Measurements from ENCODE around the gene UNC45B.
"Not testable (repeated sequence)": the region's sequence is repeated elsewhere in the genome, so short reads cannot be mapped to it uniquely, and the experiment has no call there.

Gene UNC45B

DNA sequence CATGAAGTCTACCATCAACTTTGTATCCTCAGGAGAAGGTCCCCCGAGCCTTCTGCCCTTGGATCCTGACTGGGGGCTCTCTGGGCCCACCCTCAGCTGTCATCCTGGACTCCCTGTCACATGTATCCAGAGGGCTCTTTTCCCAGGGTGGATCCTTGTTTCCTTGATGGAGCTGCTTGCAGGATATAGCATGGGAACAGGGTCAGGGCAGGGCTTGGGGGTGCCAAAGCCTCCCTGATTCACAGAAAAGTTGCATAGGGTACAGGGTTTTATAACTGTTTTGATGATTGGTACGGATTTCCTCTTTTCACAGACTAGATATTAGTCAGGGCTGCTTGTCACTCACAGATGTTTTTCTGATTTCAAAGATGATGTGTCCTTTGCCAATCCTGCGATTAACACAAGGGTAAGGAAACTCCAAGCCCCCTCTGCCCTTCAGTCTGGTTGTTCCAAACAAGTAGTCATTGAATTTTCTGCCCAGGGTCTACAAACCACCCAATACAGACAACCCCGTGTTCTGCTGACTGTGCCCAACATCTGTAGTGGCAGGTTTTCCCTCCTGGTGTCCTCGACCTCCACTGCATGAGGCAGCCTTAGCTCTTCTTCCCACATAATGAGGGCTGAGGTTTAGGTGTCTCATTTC lies 67.1 kb downstream of the UNC45B start:
- Histone ChIP-seq H3K4me2 (peak overlapping the region in 9 of 11 experiments; percentile 24 to 51 (median 31); a peak in 15 of 22 replicates), H3K4me1 (peaks cover 6 to 42% (median 28%) of the 10 kb centered on the region in 10 experiments; a peak in 15 of 20 replicates), H4K20me1 (no peaks in the 10 kb centered on the region), H3K27ac (no peak overlapping the region), H3K27me3 (no peaks in the 10 kb centered on the region), H3K9me3 (replicated peaks in 1 of 11) (peaks cover 0 to 12% (median 6%) of the 10 kb centered on the region in 11 experiments; a peak in 10 of 22 replicates), H3K4me3 (no peak overlapping the region), H3K9ac (no peak overlapping the region), H3K36me3 (no peaks in the 10 kb centered on the region)
- no peak for TF ChIP-seq Cebpa-rat (IDR thresholded peaks at IDR 0.05)

DNA sequence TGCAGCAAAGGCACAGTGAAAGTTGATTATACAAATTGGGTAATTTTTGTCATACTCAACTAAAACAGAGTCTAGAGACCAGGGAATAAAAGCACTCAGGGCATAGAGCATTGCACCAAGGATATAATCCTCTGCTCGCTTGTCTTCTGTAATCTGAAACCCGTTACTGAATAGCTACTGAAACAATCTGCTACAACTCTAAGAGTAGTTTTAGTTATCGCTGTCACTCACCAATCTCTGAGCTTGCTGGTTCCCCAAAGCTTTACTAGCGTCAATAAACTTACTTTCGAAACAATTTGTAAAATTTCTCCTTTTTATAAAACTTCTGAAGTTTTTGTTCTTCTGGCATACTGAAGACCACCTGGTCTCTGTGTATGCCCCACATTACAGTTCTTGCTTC lies 69.5 kb downstream of the UNC45B start:
- Histone ChIP-seq H3K4me2 (no peak overlapping the region), H3K4me3 (no peak overlapping the region), H3K27me3 (no peaks in the 10 kb centered on the region), H4K20me1 (no peaks in the 10 kb centered on the region), H3K4me1 (peaks cover 6 to 46% (median 29%) of the 10 kb centered on the region in 10 experiments; a peak in 15 of 20 replicates), H3K9me3 (replicated peaks in 1 of 11) (peaks cover 0 to 4% (median 0%) of the 10 kb centered on the region in 11 experiments; a peak in 7 of 22 replicates), H3K36me3 (no peaks in the 10 kb centered on the region), H3K27ac (no peak overlapping the region), H3K9ac (no peak overlapping the region)
- TF ChIP-seq Cebpa-rat (IDR thresholded peaks at IDR 0.05): no peak

DNA sequence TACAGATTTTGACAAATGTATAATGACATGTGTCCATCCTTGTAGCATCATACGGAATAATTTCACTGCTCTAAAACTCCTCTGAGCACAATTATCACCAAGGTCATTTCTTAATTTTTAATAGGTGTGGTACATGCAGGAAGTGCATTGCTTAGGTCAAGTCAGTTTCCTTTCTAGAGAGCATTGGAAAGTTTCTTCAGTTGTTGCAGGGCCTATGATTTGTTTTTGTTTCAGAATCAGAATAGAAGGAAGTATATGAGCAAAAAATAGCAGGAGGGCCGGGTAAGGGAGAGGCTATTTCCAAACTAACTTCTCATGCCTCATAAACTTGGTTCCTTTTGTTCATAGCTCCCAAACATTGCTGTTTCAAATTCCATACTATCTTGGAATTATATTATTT lies 71.3 kb downstream of the UNC45B start:
- no peaks in the 10 kb centered on the region for H3K27me3 ChIP-seq
- H3K9ac ChIP-seq: no peak overlapping the region
- H3K4me1 ChIP-seq: peaks cover 6 to 46% (median 29%) of the 10 kb centered on the region in 10 experiments; a peak in 15 of 20 replicates
- H3K9me3 ChIP-seq (replicated peaks in 1 of 11): peaks cover 0 to 12% (median 7%) of the 10 kb centered on the region in 11 experiments; a peak in 11 of 22 replicates
- H3K4me2 ChIP-seq: peak overlapping the region in 6 of 11 experiments; percentile 23 to 70 (median 53); a peak in 11 of 22 replicates
- no peak overlapping the region for H3K4me3 ChIP-seq
- no peaks in the 10 kb centered on the region for H4K20me1 ChIP-seq
- H3K27ac ChIP-seq: peak overlapping the region in 2 of 11 experiments; percentile 0 to 13; a peak in 1 of 22 replicates
- no peaks in the 10 kb centered on the region for H3K36me3 ChIP-seq
- TF ChIP-seq Cebpa-rat (IDR thresholded peaks at IDR 0.05): no peak

DNA sequence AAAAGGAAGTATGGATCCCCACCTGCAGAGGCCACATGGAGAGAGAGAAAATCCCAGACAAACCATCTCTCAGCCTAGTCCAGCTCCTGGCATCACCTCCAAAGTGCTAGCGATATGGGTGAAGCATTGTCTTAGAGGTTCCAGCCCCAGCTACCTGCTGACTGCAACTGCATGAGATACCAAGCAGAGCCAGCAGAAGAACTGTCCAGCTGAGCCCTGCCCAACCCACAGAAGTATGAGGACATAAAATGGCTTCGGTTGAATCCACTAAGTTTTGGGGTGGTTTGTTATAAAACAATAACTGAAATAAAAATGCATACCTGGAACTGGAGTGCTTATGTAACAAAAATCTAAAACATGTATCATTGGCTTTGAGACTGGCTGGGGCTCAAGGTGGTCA lies 74.8 kb downstream of the UNC45B start:
- H3K4me2 ChIP-seq: no peak overlapping the region
- H3K27me3 ChIP-seq: no peaks in the 10 kb centered on the region
- no peak overlapping the region for H3K9ac ChIP-seq

DNA sequence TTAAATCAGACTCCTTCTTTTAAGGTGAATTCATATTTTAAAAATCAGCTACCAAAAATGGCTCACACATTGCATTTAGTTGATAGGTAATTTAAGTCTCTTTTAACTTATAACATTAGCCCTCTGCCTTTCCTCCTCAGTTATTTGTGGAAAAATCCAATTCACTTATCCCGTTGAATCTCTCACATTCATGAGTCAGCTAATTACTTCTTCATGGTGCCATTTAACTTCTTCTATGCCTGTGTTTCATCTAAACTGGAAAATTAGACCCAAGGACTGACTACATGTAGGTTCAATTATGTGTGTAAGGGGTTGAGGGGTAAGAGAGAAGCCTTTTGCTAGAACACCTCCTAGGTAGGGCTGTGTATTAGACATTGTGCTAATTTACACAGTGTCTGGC lies 76.8 kb downstream of the UNC45B start:
- Histone ChIP-seq H4K20me1 (no peaks in the 10 kb centered on the region), H3K9ac (no peak overlapping the region), H3K4me1 (peaks cover 0 to 9% (median 2%) of the 10 kb centered on the region in 10 experiments; a peak in 10 of 20 replicates), H3K27ac (no peak overlapping the region), H3K4me3 (no peak overlapping the region), H3K36me3 (no peaks in the 10 kb centered on the region), H3K4me2 (no peak overlapping the region), H3K27me3 (no peaks in the 10 kb centered on the region), H3K9me3 (replicated peaks in 1 of 11) (peaks cover 0 to 12% (median 7%) of the 10 kb centered on the region in 11 experiments; a peak in 11 of 22 replicates)
- no peak for TF ChIP-seq Cebpa-rat (IDR thresholded peaks at IDR 0.05)

More for the DNA sequence above, 74.8 kb downstream of the UNC45B start:
- peaks cover 0 to 23% (median 13%) of the 10 kb centered on the region in 10 experiments; a peak in 13 of 20 replicates for H3K4me1 ChIP-seq
- no peak overlapping the region for H3K4me3 ChIP-seq
- peaks cover 0 to 12% (median 7%) of the 10 kb centered on the region in 11 experiments; a peak in 11 of 22 replicates for H3K9me3 ChIP-seq (replicated peaks in 1 of 11)
- H4K20me1 ChIP-seq: no peaks in the 10 kb centered on the region
- H3K36me3 ChIP-seq: no peaks in the 10 kb centered on the region
- no peak overlapping the region for H3K27ac ChIP-seq
- no peak for TF ChIP-seq Cebpa-rat (IDR thresholded peaks at IDR 0.05)

DNA sequence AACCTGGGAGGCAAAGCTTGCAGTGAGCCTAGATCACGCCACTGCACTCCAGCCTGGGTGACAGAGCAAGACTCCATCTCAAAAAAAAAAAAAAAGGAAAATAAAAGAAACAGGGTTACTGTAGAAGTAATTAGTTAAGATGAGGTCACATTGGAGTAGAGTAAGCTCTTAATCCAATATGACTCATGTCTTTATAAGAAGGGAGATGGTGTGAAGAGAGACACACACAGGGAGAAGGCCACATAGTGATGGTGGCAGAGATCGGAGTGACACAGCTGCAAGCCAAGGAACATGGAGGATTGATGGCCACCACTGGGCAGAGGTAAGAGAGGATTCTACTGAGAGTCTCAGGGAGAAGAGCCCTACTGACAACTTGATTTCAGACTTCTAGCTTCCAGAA lies 79.9 kb downstream of the UNC45B start:
- Histone ChIP-seq H3K9ac (no peak overlapping the region), H3K27ac (no peak overlapping the region), H3K4me2 (no peak overlapping the region), H3K36me3 (no peaks in the 10 kb centered on the region), H3K9me3 (replicated peaks in 1 of 11) (peaks cover 0 to 15% (median 3%) of the 10 kb centered on the region in 11 experiments; a peak in 9 of 22 replicates), H4K20me1 (no peaks in the 10 kb centered on the region), H3K4me3 (no peak overlapping the region), H3K4me1 (0 out of 20 replicates have a peak, but pooled peaks cover 0 to 6% (median 0%) of the 10 kb centered on the region in 10 experiments), H3K27me3 (no peaks in the 10 kb centered on the region; a peak in 1 of 22 replicates)
- no peak for TF ChIP-seq Cebpa-rat (IDR thresholded peaks at IDR 0.05)

DNA sequence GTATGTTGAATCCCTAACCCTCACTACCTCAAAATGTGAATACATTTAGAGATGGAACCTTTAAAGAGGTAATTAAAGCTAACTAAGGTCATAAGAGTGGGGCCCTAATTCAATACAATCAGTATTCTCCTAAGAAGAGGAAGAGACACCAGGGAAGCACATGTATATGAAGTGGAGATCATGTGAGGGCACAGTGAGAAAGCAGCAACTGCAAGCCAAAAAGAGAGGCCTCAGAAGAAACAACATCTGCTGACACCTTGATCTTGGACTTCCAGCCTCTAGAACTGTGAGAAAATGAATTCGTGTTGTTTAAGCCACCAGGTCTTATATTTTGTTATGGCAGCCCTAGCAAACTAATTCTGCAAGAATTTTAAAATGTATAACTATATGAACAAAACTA lies 82.0 kb downstream of the UNC45B start:
- no peak overlapping the region for H3K4me3 ChIP-seq
- no peak for TF ChIP-seq Cebpa-rat (IDR thresholded peaks at IDR 0.05)
- H3K9me3 ChIP-seq (replicated peaks in 1 of 11): peaks cover 0 to 11% (median 0%) of the 10 kb centered on the region in 11 experiments; a peak in 1 of 22 replicates
- no peak overlapping the region for H3K27ac ChIP-seq
- no peaks in the 10 kb centered on the region for H4K20me1 ChIP-seq
- no peak overlapping the region for H3K4me2 ChIP-seq
- H3K9ac ChIP-seq: no peak overlapping the region
- no peaks in the 10 kb centered on the region; a peak in 1 of 22 replicates for H3K27me3 ChIP-seq
- H3K4me1 ChIP-seq: 0 out of 20 replicates have a peak, but pooled peaks cover 0 to 6% (median 0%) of the 10 kb centered on the region in 10 experiments
- no peaks in the 10 kb centered on the region for H3K36me3 ChIP-seq

DNA sequence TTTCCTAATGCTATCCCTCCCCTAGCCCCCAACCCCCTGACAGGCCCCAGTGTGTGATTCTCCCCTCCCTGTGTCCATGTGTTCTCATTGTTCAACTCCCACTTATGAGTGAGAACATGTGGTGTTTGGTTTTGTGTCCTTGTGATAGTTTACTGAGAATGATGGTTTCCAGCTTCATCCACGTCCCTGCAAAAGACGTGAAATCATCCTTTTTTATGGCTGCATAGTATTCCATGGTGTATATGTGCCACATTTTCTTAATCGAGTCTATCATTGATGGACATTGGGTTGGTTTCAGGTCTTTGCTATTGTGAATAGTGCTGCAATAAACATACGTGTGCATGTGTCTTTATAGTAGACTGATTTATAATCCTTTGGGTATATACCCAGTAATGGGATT lies 86.7 kb downstream of the UNC45B start:
- H3K27ac ChIP-seq, H3K36me3 ChIP-seq, H3K4me2 ChIP-seq, H3K9ac ChIP-seq, H4K20me1 ChIP-seq, H3K4me3 ChIP-seq: not testable (repeated sequence)
- Histone ChIP-seq H3K9me3 (replicated peaks in 1 of 11) (peaks cover 0 to 11% (median 0%) of the 10 kb centered on the region in 11 experiments; a peak in 1 of 22 replicates), H3K4me1 (peaks cover 4 to 20% (median 14%) of the 10 kb centered on the region in 10 experiments), H3K27me3 (peaks cover 0 to 29% (median 0%) of the 10 kb centered on the region in 11 experiments; a peak in 4 of 22 replicates)

DNA sequence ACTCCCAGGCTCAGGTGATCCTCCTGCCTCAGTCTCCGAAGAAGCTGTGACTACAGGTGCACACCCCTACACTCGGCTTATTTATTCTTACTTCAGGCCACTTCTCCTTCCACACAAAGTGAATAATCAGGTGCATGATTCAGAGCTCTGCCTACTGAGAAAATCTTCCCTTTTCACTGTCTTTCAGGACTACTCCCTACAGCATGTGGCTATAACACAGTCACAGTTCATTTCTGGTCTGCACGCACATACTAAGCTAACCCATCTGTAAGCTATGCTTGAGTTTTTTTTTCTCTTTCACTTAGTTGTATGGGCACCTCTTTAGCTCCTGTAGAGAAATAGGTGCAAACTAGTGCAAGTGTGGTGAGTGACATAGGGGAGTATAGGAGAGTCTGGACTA lies 87.7 kb downstream of the UNC45B start:
- peaks cover 11 to 25% (median 14%) of the 10 kb centered on the region in 10 experiments for H3K4me1 ChIP-seq
- H3K9ac ChIP-seq: no peak overlapping the region
- H3K36me3 ChIP-seq: no peaks in the 10 kb centered on the region
- H3K27me3 ChIP-seq: peaks cover 0 to 37% (median 0%) of the 10 kb centered on the region in 11 experiments; a peak in 4 of 22 replicates
- H3K4me2 ChIP-seq: no peak overlapping the region
- no peaks in the 10 kb centered on the region; a peak in 1 of 22 replicates for H4K20me1 ChIP-seq
- peaks cover 0 to 5% (median 0%) of the 10 kb centered on the region in 11 experiments; a peak in 1 of 22 replicates for H3K9me3 ChIP-seq (replicated peaks in 1 of 11)
- no peak for TF ChIP-seq Cebpa-rat (IDR thresholded peaks at IDR 0.05)
- H3K27ac ChIP-seq: no peak overlapping the region
- H3K4me3 ChIP-seq: no peak overlapping the region

Measured in BLaER1 treated with 17β-estradiol and CSF1 and Interleukin-3, amounts not matched to agents 10 nM and 100 nM (cell line).